Endothelial cell of umbilical vein (primary cell): ENCODE results near the gene RBFOX1. TPM values are rescaled to one million over a fixed set of nuclear protein-coding genes. Genes with fewer than 3 reads are reported as not detected.

Experiments
- BruUV-seq: library from RNA; stranded (reverse); fragments of 400-500 nt; replicated peaks from 2 replicates; lab custom pipeline; 2021; lab: Mats Ljungman, UMichigan
- CTCF ChIA-PET: fragments of 300-600, 350-600 bp; sonication (Branson Sonifier 250); formaldehyde crosslinking; loops from one replicate; lab custom pipeline; 2021; ENCODE audit warnings: antibody characterized with exemption, inconsistent platforms; lab: Charles Lee
- POLR2A ChIA-PET: fragments of 300-600, 350-600 bp; sonication (Branson Sonifier 250); formaldehyde crosslinking; loops from one replicate; lab custom pipeline; 2021; ENCODE audit warnings: antibody characterized with exemption, inconsistent platforms; lab: Charles Lee
- DNase-seq: peaks from one replicate; pipeline ENCODE4 v3.0.0-alpha.2; 2011; ENCODE audit warnings: low read depth, low spot score
- FAIRE-seq: peaks from 2 replicates; lab custom pipeline; 2011; peaks lifted over from hg19 to GRCh38; lab: Jason Lieb, UNC
- H2AFZ ChIP-seq: 2 replicates; pipeline ENCODE4 v1.6.0; 2012; ENCODE audit warnings: low read depth, low read length, control low read depth, inconsistent platforms
- H3K27ac ChIP-seq: 2 replicates; pipeline ENCODE4 v1.5.1; 2011; ENCODE audit warnings: low read depth, mild to moderate bottlenecking, control low read depth, low read length, moderate library complexity; ENCODE audit not compliant: insufficient read depth
- H3K27me3 ChIP-seq, 2 experiments: 2 replicates each; pipeline versions ENCODE4 v1.6.0 to v1.6.1; 2011; ENCODE audit warnings: low read length in 2 of 2, mixed read lengths in 1 of 2; ENCODE audit not compliant: control insufficient read depth in 2 of 2, insufficient read depth in 2 of 2
- H3K36me3 ChIP-seq, 2 experiments: 2 replicates in 1 of 2; 3 replicates in 1 of 2; pipeline ENCODE4 v1.5.1; 2011; ENCODE audit warnings: low read length in 2 of 2, mild to moderate bottlenecking in 1 of 2, moderate library complexity in 1 of 2; ENCODE audit not compliant: control insufficient read depth in 2 of 2, insufficient read depth in 2 of 2; ENCODE audit errors: extremely low read depth in 1 of 2
- H3K4me1 ChIP-seq: 3 replicates; pipeline ENCODE4 v1.5.1; 2011; ENCODE audit warnings: mild to moderate bottlenecking, low read length; ENCODE audit not compliant: control insufficient read depth, insufficient read depth; ENCODE audit errors: extremely low read depth
- H3K4me2 ChIP-seq: 2 replicates; pipeline ENCODE4 v1.6.1; 2011; ENCODE audit warnings: low read length, control low read depth, mixed read lengths; ENCODE audit not compliant: insufficient read depth
- H3K4me3 ChIP-seq, 3 experiments: fragments of 200-600 bp in 1 of 3; sonication (generic), shearing (Covaris generic) in 1 of 3; replicated peaks in 1 of 3; 2 replicates each; pipeline ENCODE4 v1.5.1; 2011 to 2016; ENCODE audit warnings: control low read depth in 3 of 3, low read length in 3 of 3, mild to moderate bottlenecking in 2 of 3, inconsistent platforms in 1 of 3, low read depth in 1 of 3, moderate library complexity in 1 of 3; ENCODE audit not compliant: insufficient read depth in 1 of 3
- H3K79me2 ChIP-seq: 2 replicates; pipeline ENCODE4 v1.6.0; 2012; ENCODE audit warnings: low read length, inconsistent platforms; ENCODE audit not compliant: control insufficient read depth, insufficient read depth
- H3K9ac ChIP-seq: replicated peaks from 2 replicates; pipeline ENCODE3; 2011; ENCODE audit warnings: low read length, control low read depth; ENCODE audit not compliant: insufficient read depth; ENCODE audit errors: extremely low read depth
- H3K9me1 ChIP-seq: replicated peaks from 3 replicates; pipeline ENCODE4 v1.6.0; 2011; ENCODE audit warnings: mild to moderate bottlenecking, low read length; ENCODE audit not compliant: control insufficient read depth, insufficient read depth; ENCODE audit errors: extremely low read depth
- H3K9me3 ChIP-seq: replicated peaks from 2 replicates; pipeline ENCODE4 v1.5.1; 2012; ENCODE audit warnings: low read length, inconsistent platforms; ENCODE audit not compliant: control insufficient read depth, insufficient read depth
- H4K20me1 ChIP-seq: replicated peaks from 2 replicates; pipeline ENCODE3; 2011; ENCODE audit warnings: mild to moderate bottlenecking, low read length; ENCODE audit not compliant: control insufficient read depth, insufficient read depth; ENCODE audit errors: extremely low read depth
- CTCF ChIP-seq, 2 donors: IDR thresholded peaks; 1 replicate in 1 of 2; 2 replicates in 1 of 2; pipeline ENCODE4 v1.5.1; 2011; ENCODE audit warnings: low read length in 2 of 2, mild to moderate bottlenecking in 2 of 2, moderate library complexity in 2 of 2, control low read depth in 1 of 2, inconsistent platforms in 1 of 2, low read depth in 1 of 2; ENCODE audit not compliant: insufficient read depth in 1 of 2; ENCODE audit errors: extremely low read depth in 1 of 2
- EZH2 ChIP-seq: IDR thresholded peaks from 2 replicates; pipeline ENCODE4 v1.6.1; 2012; ENCODE audit warnings: borderline replicate concordance, low read depth, mild to moderate bottlenecking, moderate library complexity, low read length, inconsistent platforms; ENCODE audit not compliant: severe bottlenecking
- FOS ChIP-seq: IDR thresholded peaks from 2 replicates; pipeline ENCODE4 v1.6.1; 2011; ENCODE audit warnings: mild to moderate bottlenecking, low read length, moderate library complexity, borderline replicate concordance; ENCODE audit not compliant: insufficient read depth
- GATA2 ChIP-seq: IDR thresholded peaks from 2 replicates; pipeline ENCODE4 v1.7.0; 2011; ENCODE audit warnings: low read depth, mild to moderate bottlenecking, moderate library complexity, mixed read lengths, low read length; ENCODE audit not compliant: insufficient read length, insufficient read depth
- JUN ChIP-seq: IDR thresholded peaks from 2 replicates; pipeline ENCODE4 v1.6.1; 2011; ENCODE audit warnings: borderline replicate concordance, low read depth; ENCODE audit not compliant: insufficient read length, insufficient read depth
- MAX ChIP-seq: IDR thresholded peaks from 2 replicates; pipeline ENCODE4 v1.6.1; 2011; ENCODE audit not compliant: insufficient read depth, insufficient read length
- MYC ChIP-seq: IDR thresholded peaks from one replicate; pipeline ENCODE4 v1.6.1; 2011; ENCODE audit warnings: mild to moderate bottlenecking, low read depth, low read length
- POLR2A ChIP-seq: IDR thresholded peaks from 2 replicates; pipeline ENCODE4 v1.6.1; 2012; ENCODE audit warnings: low read depth, mild to moderate bottlenecking, control low read depth, low read length
- dilution Hi-C: fragments of 300-500 bp; cut with MboI; formaldehyde crosslinking; loops from one replicate; pipeline ENCODE4 v1.15.0; 2019; ENCODE audit warnings: low sequenced_read_pairs; ENCODE audit not compliant: extremely low pct_ligation_motif_present
- intact Hi-C: fragments of 100-400 bp; cut with micrococcal nuclease; formaldehyde crosslinking; loops from one replicate; pipeline ENCODE4 v1.10.0; 2022
- polyA plus RNA-seq, 4 experiments: library from polyadenylated mRNA; depleted of rRNA in 3 of 4; stranded (reverse) in 3 of 4; unstranded in 1 of 4; fragments of >200 nt; gene quantifications; 2 replicates each; pipeline versions ENCODE4 v1.2.1 to v1.2.3, GENCODE V29; 2011 to 2012; ENCODE audit warnings: missing spikeins in 1 of 4
- total RNA-seq: library from RNA; stranded (reverse); gene quantifications from 2 replicates; pipeline ENCODE4 v1.2.3, GENCODE V29; 2021

The RBFOX1 gene
- total and polyA plus RNA-seq, 2 donors (not counting 3 experiments of a cell fraction or from before 2014, with no cell fraction given) = not detected

GRCh38 chr16:7381671-7382070 lies 49.0 kb downstream of the RBFOX1 start:
- dilution Hi-C loops (no loop called here), intact Hi-C loops (no loop called here)
- Histone ChIP-seq H4K20me1 (no peaks in the 10 kb centered on the region), H3K9me3 (peaks cover 6% of the 10 kb centered on the region), H2AFZ (no peak overlapping the region), H3K27me3 (no peaks in the 10 kb centered on the region), H3K4me1 (no peaks in the 10 kb centered on the region), H3K27ac (no peak overlapping the region), H3K4me3 (no peak overlapping the region), H3K9me1 (no peaks in the 10 kb centered on the region), H3K36me3 (no peaks in the 10 kb centered on the region), H3K9ac (no peak overlapping the region), H3K4me2 (no peak overlapping the region), H3K79me2 (no peaks in the 10 kb centered on the region)
- TF ChIP-seq EZH2 (no peak), MAX (no peak), CTCF (IDR thresholded peaks at IDR 0.05; ENCODE audit: extremely low read depth in 1 of 2, insufficient read depth in 1 of 2, low read depth in 1 of 2, low read length in 2 of 2) (no peak), MYC (no peak), POLR2A (no peak), GATA2 (no peak), FOS (no peak), JUN (no peak)
- POLR2A ChIA-PET = no interaction called here
- CTCF ChIA-PET = no interaction called here
- DNase-seq = no peak
- BruUV-seq = no TSS peak
- FAIRE-seq = no peak
